Measurements from ENCODE around the gene CCDC88C.
A peak's percentile ranks its signal among the peaks of the same experiment; 100 is the strongest.
"Not testable (repeated sequence)": the region's sequence is repeated elsewhere in the genome, so short reads cannot be mapped to it uniquely, and the experiment has no call there.

Gene CCDC88C

DNA sequence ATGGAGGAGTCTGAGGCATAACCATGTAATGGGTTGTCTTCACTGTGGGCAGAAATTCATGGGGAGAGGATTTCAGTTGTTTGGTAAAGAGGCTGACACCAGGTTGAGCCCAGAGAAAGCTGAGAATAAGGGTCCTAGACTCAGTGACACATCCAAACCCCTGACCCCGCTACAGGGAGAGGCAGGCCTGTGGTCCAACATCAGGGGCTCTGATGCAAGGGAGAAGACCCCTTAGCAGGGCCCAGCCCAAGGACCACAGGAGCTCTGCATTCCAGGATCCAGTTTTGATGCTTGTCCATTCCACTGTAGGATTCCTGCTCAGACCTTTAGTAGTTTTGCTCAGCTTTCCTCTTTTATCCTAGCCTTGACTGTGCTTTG lies 188.6 kb downstream of the CCDC88C start:
- no peak for TF ChIP-seq CTCF (conservative IDR thresholded peaks at IDR 0.05; ENCODE audit: low read depth, low read length)
- DNase-seq (ENCODE audit: low read depth): no peak
- no peak overlapping the region for H3K4me3 ChIP-seq (ENCODE audit: low read length)

- no peak for TF ChIP-seq CTCF (conservative IDR thresholded peaks at IDR 0.05; ENCODE audit: low read depth, low read length)
- no peak overlapping the region for H3K4me3 ChIP-seq (ENCODE audit: low read length)
- peak; percentile 34 for DNase-seq (ENCODE audit: low read depth)
Observed at GRCh38 chr14:91228112-91229004, 189.3 kb downstream of the CCDC88C start.

GRCh38 chr14:91227183-91227628 lies 190.4 kb downstream of the CCDC88C start:
- no peak for TF ChIP-seq CTCF (conservative IDR thresholded peaks at IDR 0.05; ENCODE audit: low read depth, low read length)
- no peak overlapping the region for H3K4me3 ChIP-seq (ENCODE audit: low read length)
- DNase-seq (ENCODE audit: low read depth): no peak

DNA sequence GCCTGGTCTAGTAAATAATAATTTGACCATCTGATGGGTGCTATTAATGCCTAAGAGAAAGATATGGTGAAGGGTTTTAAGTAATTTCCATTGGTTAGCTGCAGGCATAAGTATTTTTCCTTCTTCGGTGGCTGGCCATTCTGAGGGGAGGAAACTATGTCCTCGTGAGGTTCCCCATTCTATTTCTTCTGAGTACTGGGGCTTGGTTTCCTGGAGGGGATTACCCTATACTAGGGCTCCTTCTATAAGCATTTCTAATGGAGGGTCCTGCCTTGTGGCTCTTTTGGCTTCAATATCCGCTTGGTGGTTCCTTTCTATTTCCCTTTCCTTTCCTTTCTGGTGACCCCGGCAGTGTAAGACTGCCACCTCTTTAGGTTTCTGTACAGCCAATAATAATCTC lies 191.3 kb downstream of the CCDC88C start:
- not testable (repeated sequence) for DNase-seq (ENCODE audit: low read depth)

GRCh38 chr14:91225025-91225424 lies 192.6 kb downstream of the CCDC88C start:
- no peak for TF ChIP-seq CTCF (conservative IDR thresholded peaks at IDR 0.05; ENCODE audit: low read depth, low read length)
- no peak for DNase-seq (ENCODE audit: low read depth)
- no peak overlapping the region for H3K4me3 ChIP-seq (ENCODE audit: low read length)

More for the DNA sequence above, 191.3 kb downstream of the CCDC88C start:
- H3K4me3 ChIP-seq (ENCODE audit: low read length): not testable (repeated sequence)

DNA sequence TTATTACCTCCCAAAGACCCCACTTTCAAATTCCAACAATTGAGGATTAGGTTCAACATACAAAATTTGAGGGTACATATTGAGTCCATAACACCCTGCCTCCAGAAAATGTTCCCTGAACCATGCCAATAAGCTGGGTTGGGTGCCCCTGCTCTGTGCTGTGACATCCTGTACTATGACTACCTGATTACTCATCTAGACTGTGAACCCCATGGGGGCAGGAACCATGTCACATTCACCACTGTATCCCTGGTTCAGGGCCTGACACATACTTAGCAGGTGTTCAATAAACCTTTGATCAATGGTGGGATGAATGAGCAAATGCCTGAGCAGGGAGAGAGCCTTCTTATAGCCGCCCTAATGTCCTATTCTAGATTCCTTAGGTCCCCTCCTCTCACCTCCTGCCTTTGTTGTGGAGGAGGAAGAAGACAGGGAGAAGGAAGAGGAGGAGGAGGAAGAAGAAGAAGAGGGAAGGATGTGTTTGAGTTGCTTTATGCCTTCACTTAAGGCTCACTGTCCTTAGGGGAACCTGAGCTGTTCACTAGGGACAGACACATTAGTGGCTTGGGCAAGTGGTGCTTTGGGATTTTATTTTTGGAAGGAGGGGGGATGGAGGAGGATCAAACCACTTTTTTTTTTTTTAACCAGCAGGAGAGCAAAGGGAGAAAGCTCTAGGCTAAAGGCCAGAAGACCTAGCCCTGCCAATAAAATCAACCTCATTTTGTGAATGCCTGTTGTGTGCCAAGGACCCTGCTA lies 194.4 kb downstream of the CCDC88C start:
- TF ChIP-seq CTCF (conservative IDR thresholded peaks at IDR 0.05; ENCODE audit: low read depth, low read length): no peak
- DNase-seq (ENCODE audit: low read depth): no peak
- H3K4me3 ChIP-seq (ENCODE audit: low read length): no peak overlapping the region
